Endodermal cell (in vitro differentiated cells): ENCODE measurements around the gene PCBD1. TPM values are rescaled to one million over a fixed set of nuclear protein-coding genes. Genes with fewer than 3 reads are reported as not detected.
A peak's percentile ranks its signal among the peaks of the same experiment; 100 is the strongest.

Source experiments
- DNase-seq: peaks from one replicate; pipeline ENCODE4 v3.0.0-alpha.2; 2017
- H3K27ac ChIP-seq: 2 replicates; pipeline ENCODE4 v1.5.1; 2013; ENCODE audit warnings: mild to moderate bottlenecking, low read depth, low read length, moderate library complexity
- H3K27me3 ChIP-seq: 2 replicates; pipeline ENCODE4 v1.6.1; 2013; ENCODE audit warnings: mild to moderate bottlenecking, low read length, moderate library complexity; ENCODE audit not compliant: insufficient read depth, control insufficient read depth, poor library complexity, severe bottlenecking
- H3K36me3 ChIP-seq: 2 replicates; pipeline ENCODE4 v1.7.0; 2013; ENCODE audit warnings: mild to moderate bottlenecking, low read length, moderate library complexity; ENCODE audit not compliant: control insufficient read depth, insufficient read depth
- H3K4me1 ChIP-seq: one replicate; pipeline ENCODE4 v1.7.0; 2013; ENCODE audit warnings: low read length; ENCODE audit not compliant: control insufficient read depth, insufficient read depth
- H3K4me3 ChIP-seq: 2 replicates; pipeline ENCODE4 v1.5.1; 2013; ENCODE audit warnings: mild to moderate bottlenecking, low read length, moderate library complexity
- H3K9ac ChIP-seq: 2 replicates; pipeline ENCODE4 v1.6.1; 2013; ENCODE audit warnings: mild to moderate bottlenecking, low read length, moderate library complexity; ENCODE audit not compliant: poor library complexity, severe bottlenecking; ENCODE audit errors: extremely low read depth
- H3K9me3 ChIP-seq: 2 replicates; pipeline ENCODE4 v1.6.1; 2013; ENCODE audit warnings: mild to moderate bottlenecking, low read length, moderate library complexity; ENCODE audit not compliant: control insufficient read depth
- H3K27ac Mint-ChIP-seq: 2 replicates; pipeline ENCODE4 v1.8.0; 2020; ENCODE audit warnings: mixed read lengths
- H3K27me3 Mint-ChIP-seq: 2 replicates; pipeline ENCODE4 v1.8.0; 2021; ENCODE audit warnings: mild to moderate bottlenecking, mixed read lengths; ENCODE audit not compliant: insufficient read depth
- H3K36me3 Mint-ChIP-seq: 2 replicates; pipeline ENCODE4 v1.8.0; 2020; ENCODE audit warnings: low read depth, mixed read lengths
- H3K4me1 Mint-ChIP-seq: 2 replicates; pipeline ENCODE4 v1.8.0; 2020; ENCODE audit warnings: mixed read lengths
- H3K4me3 Mint-ChIP-seq: 2 replicates; pipeline ENCODE4 v1.8.0; 2020; ENCODE audit warnings: mild to moderate bottlenecking, moderate library complexity, mixed read lengths
- H3K9me3 Mint-ChIP-seq: 2 replicates; pipeline ENCODE4 v1.8.0; 2020; ENCODE audit warnings: mild to moderate bottlenecking, mixed read lengths
- WGBS, 2 experiments: methylation state at CpG; one replicate each; pipeline versions ENCODE4 v1.1.5 to v1.1.7; 2013; ENCODE audit warnings: missing lambda C conversion rate in 2 of 2, mixed read lengths in 1 of 2; ENCODE audit not compliant: insufficient coverage in 1 of 2, insufficient read length in 1 of 2; 5-methylcytosine and 5-hydroxymethylcytosine counted together
- total RNA-seq, 2 donors: library from RNA; stranded (reverse); fragmentation: NEBNext Ultra II Directional in 1 of 2; extraction: Animal tissue kit (Norgen Biotek cat#: 25700) in 1 of 2; gene quantifications; 2 replicates in 1 of 2; 3 replicates in 1 of 2; pipeline ENCODE4 v1.2.1, GENCODE V29; 2021
- TF ChIP-seq, protein P1 (sequence below): fragments of 200-600 bp; sonication (generic); conservative IDR thresholded peaks from 2 replicates; pipeline ENCODE4 v1.5.0; 2021; ENCODE audit warnings: antibody characterized with exemption, mild to moderate bottlenecking

The PCBD1 gene
- total RNA-seq, 2 donors from 2014 or later = 168 to 183 TPM

GRCh38 chr10:70905071-70906021 lies 17.0 kb upstream of the PCBD1 start:
- 89 to 91% methylated on average over 12 to 27 of the region's 27 CpGs for WGBS, 2 experiments
- Histone ChIP-seq H3K27me3 (no peaks in the 10 kb centered on the region), H3K36me3 (no peaks in the 10 kb centered on the region), H3K4me3 (no peak overlapping the region), H3K4me1 (peaks cover 8% of the 10 kb centered on the region), H3K9me3 (no peaks in the 10 kb centered on the region), H3K27ac (no peak overlapping the region), H3K9ac (no peak overlapping the region)
- Mint-ChIP-seq H3K9me3 (no peaks in the 10 kb centered on the region), H3K4me1 (peaks cover 43% of the 10 kb centered on the region), H3K27ac (peak overlapping the region; percentile 58), H3K36me3 (no peaks in the 10 kb centered on the region), H3K27me3 (no peaks in the 10 kb centered on the region), H3K4me3 (no peak overlapping the region)
- TF ChIP-seq, protein P1, sequence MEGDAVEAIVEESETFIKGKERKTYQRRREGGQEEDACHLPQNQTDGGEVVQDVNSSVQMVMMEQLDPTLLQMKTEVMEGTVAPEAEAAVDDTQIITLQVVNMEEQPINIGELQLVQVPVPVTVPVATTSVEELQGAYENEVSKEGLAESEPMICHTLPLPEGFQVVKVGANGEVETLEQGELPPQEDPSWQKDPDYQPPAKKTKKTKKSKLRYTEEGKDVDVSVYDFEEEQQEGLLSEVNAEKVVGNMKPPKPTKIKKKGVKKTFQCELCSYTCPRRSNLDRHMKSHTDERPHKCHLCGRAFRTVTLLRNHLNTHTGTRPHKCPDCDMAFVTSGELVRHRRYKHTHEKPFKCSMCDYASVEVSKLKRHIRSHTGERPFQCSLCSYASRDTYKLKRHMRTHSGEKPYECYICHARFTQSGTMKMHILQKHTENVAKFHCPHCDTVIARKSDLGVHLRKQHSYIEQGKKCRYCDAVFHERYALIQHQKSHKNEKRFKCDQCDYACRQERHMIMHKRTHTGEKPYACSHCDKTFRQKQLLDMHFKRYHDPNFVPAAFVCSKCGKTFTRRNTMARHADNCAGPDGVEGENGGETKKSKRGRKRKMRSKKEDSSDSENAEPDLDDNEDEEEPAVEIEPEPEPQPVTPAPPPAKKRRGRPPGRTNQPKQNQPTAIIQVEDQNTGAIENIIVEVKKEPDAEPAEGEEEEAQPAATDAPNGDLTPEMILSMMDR = no peak
- no peak for DNase-seq

- no peaks in the 10 kb centered on the region for H3K9me3 Mint-ChIP-seq
- WGBS, 2 experiments = 58 to 61% methylated on average over 6 to 14 of the region's 14 CpGs
- no peaks in the 10 kb centered on the region for H3K36me3 ChIP-seq
These were observed 15.0 kb upstream of the PCBD1 start for GRCh38 chr10:70903262-70903921.

GRCh38 chr10:70902661-70903261 lies 14.4 kb upstream of the PCBD1 start:
- Histone ChIP-seq H3K9ac (no peak overlapping the region), H3K36me3 (no peaks in the 10 kb centered on the region), H3K4me1 (peaks cover 18% of the 10 kb centered on the region), H3K27ac (no peak overlapping the region), H3K9me3 (no peaks in the 10 kb centered on the region), H3K4me3 (no peak overlapping the region), H3K27me3 (no peaks in the 10 kb centered on the region)
- peaks cover 62% of the 10 kb centered on the region for H3K4me1 Mint-ChIP-seq
- H3K36me3 Mint-ChIP-seq = no peaks in the 10 kb centered on the region
- 88 to 97% methylated on average over 5 of the region's 5 CpGs for WGBS, 2 experiments
- TF ChIP-seq, protein P1 = no peak
- no peaks in the 10 kb centered on the region for H3K9me3 Mint-ChIP-seq
- no peak overlapping the region for H3K4me3 Mint-ChIP-seq
- no peak overlapping the region for H3K27ac Mint-ChIP-seq
- H3K27me3 Mint-ChIP-seq = no peaks in the 10 kb centered on the region
- no peak for DNase-seq

More at GRCh38 chr10:70903262-70903921, 15.0 kb upstream of the PCBD1 start:
- Mint-ChIP-seq H3K4me3 (no peak overlapping the region), H3K36me3 (no peaks in the 10 kb centered on the region), H3K27ac (peak overlapping the region; percentile 44), H3K4me1 (peaks cover 60% of the 10 kb centered on the region), H3K27me3 (no peaks in the 10 kb centered on the region)
- H3K27me3 ChIP-seq = no peaks in the 10 kb centered on the region
- no peaks in the 10 kb centered on the region for H3K9me3 ChIP-seq
- peaks cover 18% of the 10 kb centered on the region for H3K4me1 ChIP-seq
- H3K27ac ChIP-seq = no peak overlapping the region
- no peak overlapping the region for H3K9ac ChIP-seq
- no peak overlapping the region for H3K4me3 ChIP-seq
- TF ChIP-seq, protein P1 = peak; percentile 95
- DNase-seq = peak; percentile 94
